C4-2B (cell line): Measurements from ENCODE around the gene FBXO34.

Experiments
- CTCF ChIP-seq: fragments of 450-650 bp; conservative IDR thresholded peaks from 2 replicates; pipeline ENCODE4 v1.5.1; 2017; ENCODE audit warnings: mild to moderate bottlenecking
- ZFX ChIP-seq: fragments of 450-650 bp; IDR thresholded peaks from 2 replicates; pipeline ENCODE4 v1.6.1; 2017

- TF ChIP-seq CTCF (no peak), ZFX (no peak)
Observed at GRCh38 chr14:55399852-55400251, 128.6 kb downstream of the FBXO34 start.
